ENCODE results near the gene INSIG1. TPM values are rescaled to one million over a fixed set of nuclear protein-coding genes. Genes with fewer than 3 reads are reported as not detected.

The INSIG1 gene
- total and polyA plus RNA-seq, 10 donors: 15.8 to 61.8 (median 27.7) TPM

GRCh38 chr7:155296788-155297516, 726 bp upstream of the INSIG1 start:
- no peaks in the 10 kb centered on the region for H3K9me3 ChIP-seq
- peak overlapping the region; percentile 73 to 100 (median 98) for H3K27ac ChIP-seq
- intact Hi-C loops (cut with DNase I; ENCODE audit: low total_unique reads): loop anchor here (5.0 kb wide), 1 partner anchor 90 kb away; no protein-coding TSS in a partner anchor
- H3K4me1 ChIP-seq: peaks cover 11 to 52% (median 38%) of the 10 kb centered on the region in 6 donors
- TF ChIP-seq CTCF (IDR thresholded peaks at IDR 0.05 in 8 of 11, conservative IDR thresholded peaks at IDR 0.05 in 3 of 11) (peak in 8 of 11 experiments; percentile 12 to 69 (median 52)), POLR2A (IDR thresholded peaks at IDR 0.05) (peak in 1 of 3 donors; percentile 27), POLR2AphosphoS5 (IDR thresholded peaks at IDR 0.05) (peak; percentile 62 to 85 (median 84))
- H3K27me3 ChIP-seq (replicated peaks in 1 of 7): no peaks in the 10 kb centered on the region
- H3K4me3 ChIP-seq: peak overlapping the region; percentile 53 to 98 (median 91)
- WGBS, 5 donors: 1 to 2% (median 1%) methylated on average over 21 to 57 of the region's 57 CpGs
- DNase-seq: peak; percentile 94
- H3K36me3 ChIP-seq: peaks cover 0 to 14% (median 0%) of the 10 kb centered on the region in 6 donors

GRCh38 chr7:155298288-155298833, 683 bp downstream of the INSIG1 start:
- no peak for DNase-seq

GRCh38 chr7:155298834-155299534, 1.3 kb downstream of the INSIG1 start:
- peaks cover 0 to 34% (median 17%) of the 10 kb centered on the region in 6 donors for H3K36me3 ChIP-seq
- H3K27me3 ChIP-seq (replicated peaks in 1 of 7): no peaks in the 10 kb centered on the region
- no peaks in the 10 kb centered on the region for H3K9me3 ChIP-seq
- intact Hi-C loops (cut with DNase I; ENCODE audit: low total_unique reads): loop anchor here (5.0 kb wide), 1 partner anchor 92 kb away; no protein-coding TSS in a partner anchor
- peak; percentile 99 for DNase-seq
- peak overlapping the region; percentile 73 to 100 (median 98) for H3K27ac ChIP-seq
- peak in 1 of 3 donors; percentile 78 for TF ChIP-seq POLR2A (IDR thresholded peaks at IDR 0.05)
- TF ChIP-seq POLR2AphosphoS5 (IDR thresholded peaks at IDR 0.05): peak; percentile 87 to 96 (median 95)
- TF ChIP-seq CTCF (IDR thresholded peaks at IDR 0.05 in 8 of 11, conservative IDR thresholded peaks at IDR 0.05 in 3 of 11): peak in 7 of 11 experiments; percentile 10 to 47 (median 23)
- 0 to 2% (median 1%) methylated on average over 27 of the region's 27 CpGs for WGBS, 5 donors
- H3K4me3 ChIP-seq: peak overlapping the region; percentile 71 to 98 (median 91)
- H3K4me1 ChIP-seq: peaks cover 11 to 52% (median 38%) of the 10 kb centered on the region in 6 donors

More at GRCh38 chr7:155298288-155298833, 683 bp downstream of the INSIG1 start:
- intact Hi-C loops (cut with DNase I; ENCODE audit: low total_unique reads): loop anchor here (5.0 kb wide), 1 partner anchor 91 kb away; no protein-coding TSS in a partner anchor
- no peaks in the 10 kb centered on the region for H3K27me3 ChIP-seq (replicated peaks in 1 of 7)
- no peak for TF ChIP-seq CTCF (IDR thresholded peaks at IDR 0.05 in 8 of 11, conservative IDR thresholded peaks at IDR 0.05 in 3 of 11)
- no peak for TF ChIP-seq POLR2AphosphoS5 (IDR thresholded peaks at IDR 0.05)
- no peak for TF ChIP-seq POLR2A (IDR thresholded peaks at IDR 0.05)
- peaks cover 11 to 52% (median 38%) of the 10 kb centered on the region in 6 donors for H3K4me1 ChIP-seq
- H3K36me3 ChIP-seq: peaks cover 0 to 28% (median 11%) of the 10 kb centered on the region in 6 donors
- H3K9me3 ChIP-seq: no peaks in the 10 kb centered on the region
- peak overlapping the region; percentile 71 to 98 (median 91) for H3K4me3 ChIP-seq
- peak overlapping the region; percentile 73 to 100 (median 98) for H3K27ac ChIP-seq
- WGBS, 5 donors: 0 to 1% (median 1%) methylated on average over 18 to 34 of the region's 34 CpGs
